ENCODE measurements around the gene MFSD1.

MFSD1 gene

GRCh38 chr3:158770741-158771350, 31.0 kb upstream of the MFSD1 start:
- no peak for TF ChIP-seq CTCF (IDR thresholded peaks at IDR 0.05; ENCODE audit: control insufficient read depth, extremely low read depth, insufficient read depth)
- DNase-seq (ENCODE audit: low read depth): no peak
- no peak overlapping the region for H3K4me3 ChIP-seq (ENCODE audit: low read depth, low read length)

- no peak for DNase-seq (ENCODE audit: low read depth)
- TF ChIP-seq CTCF (IDR thresholded peaks at IDR 0.05; ENCODE audit: control insufficient read depth, extremely low read depth, insufficient read depth): no peak
- H3K4me3 ChIP-seq (ENCODE audit: low read depth, low read length): no peak overlapping the region
Observed at GRCh38 chr3:158771577-158771976, 30.3 kb upstream of the MFSD1 start.

- DNase-seq (ENCODE audit: low read depth): no peak
- no peak for TF ChIP-seq CTCF (IDR thresholded peaks at IDR 0.05; ENCODE audit: control insufficient read depth, extremely low read depth, insufficient read depth)
- H3K4me3 ChIP-seq (ENCODE audit: low read depth, low read length): no peak overlapping the region
Observed at GRCh38 chr3:158771982-158772381, 29.9 kb upstream of the MFSD1 start.

- DNase-seq (ENCODE audit: low read depth): no peak
- TF ChIP-seq CTCF (IDR thresholded peaks at IDR 0.05; ENCODE audit: control insufficient read depth, extremely low read depth, insufficient read depth): no peak
- H3K4me3 ChIP-seq (ENCODE audit: low read depth, low read length): no peak overlapping the region
Observed at GRCh38 chr3:158773166-158773565, 28.7 kb upstream of the MFSD1 start.

GRCh38 chr3:158773845-158774830, 27.7 kb upstream of the MFSD1 start:
- H3K4me3 ChIP-seq (ENCODE audit: low read depth, low read length): no peak overlapping the region
- TF ChIP-seq CTCF (IDR thresholded peaks at IDR 0.05; ENCODE audit: control insufficient read depth, extremely low read depth, insufficient read depth): no peak
- DNase-seq (ENCODE audit: low read depth): no peak

- H3K4me3 ChIP-seq (ENCODE audit: low read depth, low read length): no peak overlapping the region
- DNase-seq (ENCODE audit: low read depth): no peak
- TF ChIP-seq CTCF (IDR thresholded peaks at IDR 0.05; ENCODE audit: control insufficient read depth, extremely low read depth, insufficient read depth): no peak
Observed at GRCh38 chr3:158774965-158775364, 26.9 kb upstream of the MFSD1 start.
